Camera-type eye (tissue), 1 donor: ENCODE results near the gene COX7A2. TPM values are rescaled to one million over a fixed set of nuclear protein-coding genes. Genes with fewer than 3 reads are reported as not detected.

ENCODE experiments used
- total RNA-seq: library from RNA; depleted of rRNA; stranded (reverse); fragments of >200 nt; gene quantifications from one replicate; pipeline ENCODE4 v1.2.3, GENCODE V29; 2014

The COX7A2 gene
- total RNA-seq = 54.0 TPM

GRCh38 chr6:75243333-75244062 lies at the start of gene COX7A2:
Gene COX7A2 (minus strand): TSS chr6:75243801. CDS start chr6:75243734, 67 bp downstream.

GRCh38 chr6:75284632-75285282 lies 41.2 kb upstream of the COX7A2 start, which contains the start of gene TMEM30A:
Gene TMEM30A (minus strand): TSS chr6:75284792. CDS start chr6:75284638, 154 bp downstream.

GRCh38 chr6:75205776-75206575 lies 37.6 kb downstream of the COX7A2 start, which contains the start of gene COL12A1:
Gene COL12A1 (minus strand): TSS chr6:75206053. CDS start chr6:75202792, 3,261 bp downstream.

Other genes starting within 250 kb of the COX7A2 start
- 482 TPM for gene COL12A1, start 37.7 kb downstream of the COX7A2 start, total RNA-seq
- gene TMEM30A, start 41.0 kb upstream of the COX7A2 start, total RNA-seq = 133 TPM
- 16.8 TPM for gene FILIP1, start 250.0 kb upstream of the COX7A2 start, total RNA-seq